ENCODE data around the gene ATP13A3.

Gene ATP13A3

DNA sequence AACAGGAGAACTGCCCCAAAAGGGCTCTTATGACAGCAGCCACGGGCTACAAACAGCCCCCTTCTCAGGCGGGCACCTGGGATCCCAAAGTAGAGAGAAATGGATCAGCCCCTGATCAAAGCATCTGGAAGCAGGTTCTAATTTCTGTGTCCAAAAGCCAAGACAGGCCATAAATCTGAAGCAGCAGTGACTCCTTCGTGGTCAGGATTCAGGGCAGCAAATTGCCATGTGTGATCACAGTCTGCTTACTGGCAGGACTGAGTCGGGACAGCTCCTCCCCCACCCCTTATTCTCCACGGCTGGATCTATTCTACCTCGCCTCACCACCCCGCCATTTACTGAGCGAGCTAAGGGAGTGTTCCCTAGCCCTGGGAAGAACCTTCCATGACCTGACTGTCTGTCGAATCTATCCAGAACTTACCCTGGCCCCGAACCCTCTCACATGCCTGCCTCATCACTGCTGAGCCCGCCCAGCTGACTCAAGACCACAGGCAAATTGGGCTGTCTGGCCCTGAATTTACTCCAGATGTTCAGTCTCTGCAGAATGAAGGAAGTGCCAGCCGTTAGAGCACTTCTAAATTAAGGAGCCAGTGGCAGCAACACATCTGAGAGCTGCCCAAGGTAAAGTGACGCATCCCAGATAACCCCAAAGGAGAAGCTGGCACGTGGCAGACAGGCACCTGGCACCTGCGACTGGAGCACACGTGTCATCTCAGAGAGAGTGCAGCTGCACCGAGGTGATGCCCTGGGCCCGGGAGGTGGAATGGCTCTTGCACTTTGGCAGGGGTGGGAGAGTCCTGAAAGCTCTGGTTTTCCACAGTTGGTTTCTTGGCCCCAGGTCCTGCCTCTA, 118.6 kb downstream of the ATP13A3 start:
- no peak for FAIRE-seq

DNA sequence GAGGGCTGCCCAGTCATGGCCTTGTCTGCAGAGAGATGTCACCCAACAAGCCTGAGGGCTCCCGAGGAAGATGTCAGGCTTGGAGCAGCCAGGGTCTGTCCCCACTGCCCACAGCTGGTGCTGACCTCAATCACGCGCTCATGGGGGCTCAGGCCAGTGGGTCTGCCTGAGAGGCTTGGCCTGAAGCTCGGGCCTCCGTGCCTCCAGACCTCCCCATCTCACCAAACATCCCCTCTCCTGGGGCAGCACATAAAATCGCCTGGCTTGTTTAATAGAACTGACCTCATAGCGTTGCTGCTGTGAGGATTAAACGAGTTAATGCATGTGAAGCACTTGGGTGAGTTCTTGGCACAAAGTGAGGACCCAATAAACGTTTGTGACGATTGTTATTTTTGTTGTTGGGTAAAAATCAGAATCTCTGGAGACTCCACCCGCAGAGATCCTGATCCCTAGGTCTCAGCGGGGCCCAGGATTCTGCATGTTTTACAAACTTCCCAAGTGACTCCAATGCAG, 120.8 kb downstream of the ATP13A3 start:
- no peak for FAIRE-seq

DNA sequence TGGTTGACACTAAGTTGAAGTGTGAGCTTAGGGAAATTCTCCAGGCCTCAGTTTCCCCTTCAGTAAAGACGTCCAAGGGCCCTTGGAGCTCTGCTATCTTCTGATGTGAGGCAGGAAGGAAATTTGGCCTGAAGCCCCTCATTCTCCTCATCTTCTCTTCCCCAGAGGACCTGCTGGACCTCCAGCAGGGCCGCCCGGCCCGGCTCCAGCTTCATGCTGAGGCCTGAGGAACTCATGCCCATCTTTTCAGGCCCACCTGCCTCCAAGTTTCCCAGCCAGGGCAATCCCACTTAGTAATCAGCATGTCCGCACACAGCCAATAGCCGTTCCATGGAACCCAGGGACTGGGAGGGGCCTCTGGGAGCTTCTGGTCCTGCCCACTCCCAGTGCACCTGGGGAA, 121.3 kb downstream of the ATP13A3 start:
- FAIRE-seq, result no peak

DNA sequence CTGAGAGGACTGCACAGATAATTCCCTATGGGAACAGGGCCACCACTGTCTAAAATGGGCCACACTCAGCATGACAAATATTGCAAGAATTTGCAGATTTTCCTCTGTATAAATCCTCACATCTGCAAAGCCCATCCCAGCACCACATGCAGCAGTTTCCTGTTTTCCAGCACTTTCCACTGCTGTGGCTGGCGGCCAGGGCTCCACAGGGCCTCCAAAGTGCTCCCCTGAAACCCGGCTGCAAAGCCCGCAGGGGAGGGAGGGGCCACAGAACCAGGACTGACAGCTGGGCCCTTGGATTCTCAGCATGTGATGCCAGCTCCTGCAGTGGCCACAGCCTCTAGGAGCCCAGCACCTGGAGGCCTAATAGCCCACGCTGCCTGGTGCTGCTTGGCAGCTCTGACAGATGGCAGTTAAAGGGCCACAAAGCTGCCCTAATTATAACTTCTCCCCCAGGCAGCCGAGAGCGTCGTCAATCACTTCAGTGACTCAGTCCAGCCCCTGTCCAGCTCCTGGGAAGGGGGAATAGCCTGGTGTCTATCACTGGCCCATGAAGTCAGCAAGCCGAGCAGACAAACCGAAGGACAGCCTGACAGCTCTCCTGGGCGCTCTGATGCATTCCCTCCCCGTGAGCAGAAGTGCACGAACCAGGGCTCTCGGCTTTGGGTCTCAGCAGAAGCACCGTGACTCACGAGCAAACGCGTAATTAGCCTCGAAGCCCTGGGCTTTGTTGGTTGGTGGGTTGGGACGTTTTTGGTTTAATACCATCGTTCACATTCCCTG, 122.0 kb downstream of the ATP13A3 start:
- FAIRE-seq, result no peak

DNA sequence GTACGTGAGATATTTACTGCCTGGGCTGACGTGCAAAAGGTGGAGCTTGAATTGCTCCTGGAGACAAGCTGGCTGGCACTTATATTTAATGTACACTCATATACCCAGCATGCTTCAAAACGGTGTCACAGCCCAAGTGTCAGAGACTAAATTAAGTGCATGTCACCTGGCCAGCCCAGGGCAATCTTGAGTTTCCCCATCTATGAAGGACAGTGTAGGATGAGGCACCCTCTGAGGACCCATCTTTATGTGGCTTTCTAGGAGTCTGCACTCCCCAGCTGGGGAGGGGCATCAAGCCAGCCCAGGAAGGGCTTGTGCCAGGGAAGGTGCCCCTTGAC, 122.5 kb downstream of the ATP13A3 start:
- no peak for FAIRE-seq

DNA sequence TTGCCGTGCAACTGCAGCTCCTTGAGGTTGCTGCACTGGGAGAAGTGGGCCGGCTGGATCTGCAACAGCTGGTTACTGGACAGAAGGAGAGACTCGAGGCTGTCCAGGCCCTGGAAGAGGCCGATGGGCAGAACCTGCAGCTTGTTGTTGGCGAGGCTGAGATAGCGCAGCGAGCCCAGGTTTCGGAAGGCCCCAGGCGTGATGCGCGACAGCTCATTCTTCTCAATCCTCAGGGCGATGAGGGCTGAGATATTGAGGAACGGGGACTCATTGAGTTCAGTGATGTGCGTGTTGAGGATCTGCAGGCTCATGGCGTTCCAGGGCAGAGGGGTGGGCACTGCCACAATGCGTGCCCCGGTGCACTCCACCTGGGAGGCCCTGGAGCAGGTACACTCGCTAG, 126.2 kb downstream of the ATP13A3 start:
- no peak for FAIRE-seq

DNA sequence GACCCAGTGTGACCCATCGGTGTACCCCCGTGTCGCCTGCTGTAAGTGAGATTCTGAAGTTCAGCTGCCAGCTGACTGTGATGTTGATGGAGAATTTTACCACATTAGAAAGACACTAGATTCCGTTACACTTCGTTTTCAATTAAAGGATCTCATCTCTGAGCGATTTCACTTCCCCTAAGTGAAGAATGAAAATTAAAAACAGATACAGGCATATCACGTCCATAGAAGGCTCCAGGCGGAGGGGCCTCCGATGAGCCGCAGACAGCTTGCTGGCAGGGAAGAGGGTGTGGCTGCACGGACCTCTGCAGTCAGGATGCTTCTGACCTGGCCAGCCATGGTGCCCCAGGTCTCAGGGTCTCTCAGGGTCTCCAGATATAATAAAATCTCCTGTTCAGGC, 129.1 kb downstream of the ATP13A3 start:
- no peak for FAIRE-seq

DNA sequence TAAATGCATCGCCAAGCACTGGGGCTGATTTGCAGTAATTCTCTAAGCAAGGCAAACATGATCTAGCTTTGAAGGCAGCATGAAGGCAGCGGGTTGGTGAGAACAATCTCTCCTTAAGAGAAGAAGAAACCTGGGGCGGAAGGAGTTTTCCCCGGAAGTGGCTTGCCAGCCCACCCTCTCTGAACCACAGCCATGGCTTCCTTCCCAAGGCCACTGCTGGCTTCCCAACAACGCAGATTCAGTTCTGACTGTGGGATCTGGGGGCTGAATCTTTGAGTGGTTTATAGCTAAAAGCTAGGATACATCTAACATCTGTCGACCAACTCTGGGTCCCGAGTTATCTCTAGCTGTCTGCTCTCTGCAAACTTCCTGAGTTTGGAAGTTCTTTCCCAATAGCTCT, 131.4 kb downstream of the ATP13A3 start:
- FAIRE-seq, result no peak

DNA sequence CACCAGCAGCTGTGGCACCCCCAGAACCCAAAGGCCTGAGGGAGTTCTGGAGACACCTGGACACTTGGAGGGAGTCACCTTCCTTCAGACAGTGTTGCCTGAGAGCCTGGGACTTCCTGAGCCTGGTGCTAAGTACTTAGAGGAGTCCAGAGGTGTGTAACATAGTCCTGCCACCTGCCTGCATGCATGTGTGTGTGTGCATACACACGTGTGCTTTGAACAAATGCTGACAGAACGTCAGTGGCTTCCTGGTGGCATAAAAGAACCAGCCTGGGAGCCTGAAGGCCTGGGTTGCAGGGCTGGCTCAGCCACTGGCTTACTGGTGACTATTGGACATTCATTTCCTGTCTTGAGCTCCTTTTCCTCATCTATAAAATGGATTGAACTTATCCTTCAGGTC, 132.5 kb downstream of the ATP13A3 start:
- no peak for FAIRE-seq

Data from A204.1 (cell line).